K562 (cell line): Measurements from ENCODE around the gene RAB9B. TPM values are rescaled to one million over a fixed set of nuclear protein-coding genes. Genes with fewer than 3 reads are reported as not detected.

Experiments used
- BCL6 ChIP-seq: fragments of 250-450 bp; sonication (Bioruptor Pico); IDR thresholded peaks from 2 replicates; pipeline ENCODE4 v1.4.0; 2020
- CC2D1A ChIP-seq: fragments of 450-650 bp; IDR thresholded peaks from 2 replicates; pipeline ENCODE4 v1.6.1; 2017; ENCODE audit warnings: mild to moderate bottlenecking
- EP400 ChIP-seq: fragments of 450-650 bp; IDR thresholded peaks from 2 replicates; pipeline ENCODE4 v1.6.1; 2017; ENCODE audit warnings: antibody characterized with exemption, mild to moderate bottlenecking, moderate library complexity
- NFRKB ChIP-seq: fragments of 450-650 bp; IDR thresholded peaks from 2 replicates; pipeline ENCODE4 v1.6.1; 2016; ENCODE audit warnings: low read depth
- POLR3A ChIP-seq: IDR thresholded peaks from 2 replicates; pipeline ENCODE4 v1.6.1; 2011; ENCODE audit warnings: borderline replicate concordance, mild to moderate bottlenecking, moderate library complexity; ENCODE audit not compliant: insufficient read length, insufficient read depth; ENCODE audit errors: extremely low read depth
- PTRF ChIP-seq: fragments of 450-650 bp; IDR thresholded peaks from 2 replicates; pipeline ENCODE4 v1.6.1; 2016; ENCODE audit warnings: mild to moderate bottlenecking, missing genetic modification characterization, missing compliant biosample characterization
- TEAD1 ChIP-seq, 2 experiments: fragments of 450-650 bp in 1 of 2; sonication (generic) in 1 of 2; formaldehyde crosslinking; IDR thresholded peaks; 2 replicates each; pipeline versions ENCODE4 v1.4.0 to v1.8.0; 2020 to 2022; ENCODE audit warnings: mild to moderate bottlenecking in 2 of 2, missing genetic modification reagents in 1 of 2
- ZNF764 ChIP-seq: fragments of 250-450 bp; sonication (Bioruptor Pico); IDR thresholded peaks from 2 replicates; pipeline ENCODE4 v1.4.0; 2020; ENCODE audit warnings: low read depth, mild to moderate bottlenecking, moderate library complexity
- ZNF778 ChIP-seq: fragments of 450-650 bp; formaldehyde crosslinking; IDR thresholded peaks from 2 replicates; pipeline ENCODE4 v1.4.0; 2020; ENCODE audit warnings: mild to moderate bottlenecking, moderate library complexity
- ZNF780A ChIP-seq: fragments of 250-450 bp; sonication (Bioruptor Pico); IDR thresholded peaks from 2 replicates; pipeline ENCODE4 v1.5.0; 2021; ENCODE audit warnings: mild to moderate bottlenecking
- polyA plus RNA-seq, 8 experiments: library from polyadenylated mRNA; depleted of rRNA in 4 of 8; stranded (reverse) in 5 of 8; unstranded in 3 of 8; fragments of >200 nt; fragmentation: Nextera tagmentation in 2 of 8; fragmentation: Illumina TruSeq in 1 of 8; extraction: Ambion mirVana in 2 of 8; extraction: Trizol in 1 of 8; gene quantifications; 2 replicates each; pipeline versions ENCODE4 v1.2.1 to v1.2.3, GENCODE V29; 2011 to 2014; ENCODE audit warnings: inconsistent platforms in 1 of 8, missing spikeins in 1 of 8
- total RNA-seq, 7 experiments: library from RNA; depleted of rRNA in 6 of 7; stranded (reverse); fragments of >200 nt in 6 of 7; fragmentation: Illumina TruSeq in 2 of 7; extraction: Trizol in 2 of 7; gene quantifications; 2 replicates each; pipeline versions ENCODE4 v1.2.1 to v1.2.3, GENCODE V29; 2011 to 2021; ENCODE audit warnings: low replicate concordance in 1 of 7
- TF ChIP-seq, protein P1 (sequence below): sonication (generic); formaldehyde crosslinking; IDR thresholded peaks from 2 replicates; pipeline ENCODE4 v1.8.0; 2022; ENCODE audit warnings: mild to moderate bottlenecking, missing genetic modification reagents

Gene RAB9B
- total and polyA plus RNA-seq, 9 of the 15 experiments (the other 6 are each of a cell fraction or from before 2014, with no cell fraction given), result 0.03 to 0.05 (median 0.04) TPM; not detected in 6

- TF ChIP-seq PTRF (tag), result no peak
- TF ChIP-seq BCL6 (CRISPR knock-in tag), result no peak
- no peak for TF ChIP-seq ZNF778 (CRISPR knock-in tag)
- TF ChIP-seq ZNF764 (CRISPR knock-in tag), result no peak
- TF ChIP-seq POLR3A, result no peak
- no peak for TF ChIP-seq CC2D1A
- no peak for TF ChIP-seq EP400
- no peak for TF ChIP-seq TEAD1 (CRISPR knock-in tag; IDR thresholded peaks at IDR 0.05)
- TF ChIP-seq, protein P1, sequence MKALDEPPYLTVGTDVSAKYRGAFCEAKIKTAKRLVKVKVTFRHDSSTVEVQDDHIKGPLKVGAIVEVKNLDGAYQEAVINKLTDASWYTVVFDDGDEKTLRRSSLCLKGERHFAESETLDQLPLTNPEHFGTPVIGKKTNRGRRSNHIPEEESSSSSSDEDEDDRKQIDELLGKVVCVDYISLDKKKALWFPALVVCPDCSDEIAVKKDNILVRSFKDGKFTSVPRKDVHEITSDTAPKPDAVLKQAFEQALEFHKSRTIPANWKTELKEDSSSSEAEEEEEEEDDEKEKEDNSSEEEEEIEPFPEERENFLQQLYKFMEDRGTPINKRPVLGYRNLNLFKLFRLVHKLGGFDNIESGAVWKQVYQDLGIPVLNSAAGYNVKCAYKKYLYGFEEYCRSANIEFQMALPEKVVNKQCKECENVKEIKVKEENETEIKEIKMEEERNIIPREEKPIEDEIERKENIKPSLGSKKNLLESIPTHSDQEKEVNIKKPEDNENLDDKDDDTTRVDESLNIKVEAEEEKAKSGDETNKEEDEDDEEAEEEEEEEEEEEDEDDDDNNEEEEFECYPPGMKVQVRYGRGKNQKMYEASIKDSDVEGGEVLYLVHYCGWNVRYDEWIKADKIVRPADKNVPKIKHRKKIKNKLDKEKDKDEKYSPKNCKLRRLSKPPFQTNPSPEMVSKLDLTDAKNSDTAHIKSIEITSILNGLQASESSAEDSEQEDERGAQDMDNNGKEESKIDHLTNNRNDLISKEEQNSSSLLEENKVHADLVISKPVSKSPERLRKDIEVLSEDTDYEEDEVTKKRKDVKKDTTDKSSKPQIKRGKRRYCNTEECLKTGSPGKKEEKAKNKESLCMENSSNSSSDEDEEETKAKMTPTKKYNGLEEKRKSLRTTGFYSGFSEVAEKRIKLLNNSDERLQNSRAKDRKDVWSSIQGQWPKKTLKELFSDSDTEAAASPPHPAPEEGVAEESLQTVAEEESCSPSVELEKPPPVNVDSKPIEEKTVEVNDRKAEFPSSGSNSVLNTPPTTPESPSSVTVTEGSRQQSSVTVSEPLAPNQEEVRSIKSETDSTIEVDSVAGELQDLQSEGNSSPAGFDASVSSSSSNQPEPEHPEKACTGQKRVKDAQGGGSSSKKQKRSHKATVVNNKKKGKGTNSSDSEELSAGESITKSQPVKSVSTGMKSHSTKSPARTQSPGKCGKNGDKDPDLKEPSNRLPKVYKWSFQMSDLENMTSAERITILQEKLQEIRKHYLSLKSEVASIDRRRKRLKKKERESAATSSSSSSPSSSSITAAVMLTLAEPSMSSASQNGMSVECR, result no peak
- no peak for TF ChIP-seq NFRKB
- TF ChIP-seq ZNF780A (CRISPR knock-in tag), result no peak
- TF ChIP-seq, all 486 proteins: peak for 0
Measured at GRCh38 chrX:103792916-103793544, 39.0 kb downstream of the RAB9B start (continued).
